22Rv1 (cell line): Measurements from ENCODE around the gene GJB2.

ENCODE experiments used
- H3K27ac ChIP-seq: fragments of 450-650 bp; 2 replicates; pipeline ENCODE4 v1.5.1; 2017
- CTCF ChIP-seq: fragments of 450-650 bp; IDR thresholded peaks from 2 replicates; pipeline ENCODE4 v1.5.1; 2017; ENCODE audit warnings: mild to moderate bottlenecking
- ZFX ChIP-seq: fragments of 450-650 bp; IDR thresholded peaks from 2 replicates; pipeline ENCODE4 v1.6.1; 2017; ENCODE audit warnings: antibody characterized with exemption, borderline replicate concordance

The GJB2 gene

GRCh38 chr13:20227730-20228129, 35.0 kb upstream of the GJB2 start:
- TF ChIP-seq CTCF: no peak
- TF ChIP-seq ZFX: no peak
- H3K27ac ChIP-seq: no peak overlapping the region

- H3K27ac ChIP-seq: no peak overlapping the region
- no peak for TF ChIP-seq ZFX
- no peak for TF ChIP-seq CTCF
Observed at GRCh38 chr13:20227288-20227687, 34.5 kb upstream of the GJB2 start.

- TF ChIP-seq ZFX (no peak), CTCF (no peak)
- H3K27ac ChIP-seq: no peak overlapping the region
Observed at GRCh38 chr13:20222553-20222952, 29.8 kb upstream of the GJB2 start.

- TF ChIP-seq ZFX (no peak), CTCF (no peak)
- H3K27ac ChIP-seq: no peak overlapping the region
Observed at GRCh38 chr13:20221772-20222171, 29.0 kb upstream of the GJB2 start.

- H3K27ac ChIP-seq: no peak overlapping the region
- no peak for TF ChIP-seq CTCF
- TF ChIP-seq ZFX: no peak
Observed at GRCh38 chr13:20219577-20219976, 26.8 kb upstream of the GJB2 start.

GRCh38 chr13:20217168-20217567, 24.4 kb upstream of the GJB2 start:
- no peak overlapping the region for H3K27ac ChIP-seq
- TF ChIP-seq ZFX (no peak), CTCF (no peak)

GRCh38 chr13:20209948-20210347, 17.2 kb upstream of the GJB2 start:
- no peak for TF ChIP-seq ZFX
- no peak for TF ChIP-seq CTCF
- H3K27ac ChIP-seq: no peak overlapping the region
